Neural cell (in vitro differentiated cells): ENCODE results near the gene B4GALNT4. TPM values are rescaled to one million over a fixed set of nuclear protein-coding genes. Genes with fewer than 3 reads are reported as not detected.
"Not testable (repeated sequence)": the region's sequence is repeated elsewhere in the genome, so short reads cannot be mapped to it uniquely, and the experiment has no call there.

ENCODE experiments used
- H2AFZ ChIP-seq: fragments of 200-600, 300-800 bp; sonication (generic), shearing (Covaris generic); 2 replicates; pipeline ENCODE4 v1.6.0; 2014; ENCODE audit warnings: low read depth, mild to moderate bottlenecking, antibody characterized with exemption, low read length, moderate library complexity
- H3F3A ChIP-seq: fragments of 200-600 bp; shearing (Covaris generic); 2 replicates; pipeline ENCODE4 v1.6.1; 2016; ENCODE audit warnings: mild to moderate bottlenecking, moderate library complexity, mixed read lengths, antibody characterized with exemption, low read length; ENCODE audit not compliant: insufficient read depth, poor library complexity, severe bottlenecking
- H3K27ac ChIP-seq: fragments of 200-600, 300-800 bp; sonication (generic), shearing (Covaris generic); 2 replicates; pipeline ENCODE4 v1.5.1; 2014; ENCODE audit warnings: mild to moderate bottlenecking, low read length, moderate library complexity
- H3K27me3 ChIP-seq: fragments of 300-800, 200-600 bp; sonication (generic), shearing (Covaris generic); 2 replicates; pipeline ENCODE4 v1.6.0; 2014; ENCODE audit warnings: mild to moderate bottlenecking, low read depth, low read length, moderate library complexity; ENCODE audit not compliant: insufficient read depth
- H3K36me3 ChIP-seq: fragments of 300-800, 200-600 bp; sonication (generic), shearing (Covaris generic); 2 replicates; pipeline ENCODE4 v1.5.1; 2014; ENCODE audit warnings: mild to moderate bottlenecking, antibody characterized with exemption, low read length, moderate library complexity; ENCODE audit not compliant: insufficient read depth
- H3K4me2 ChIP-seq: fragments of 300-800, 200-600 bp; sonication (generic), shearing (Covaris generic); 2 replicates; pipeline ENCODE4 v1.6.0; 2014; ENCODE audit warnings: mild to moderate bottlenecking, low read length
- H3K4me3 ChIP-seq: fragments of 300-800, 200-600 bp; sonication (generic), shearing (Covaris generic); 2 replicates; pipeline ENCODE4 v1.5.1; 2014; ENCODE audit warnings: mild to moderate bottlenecking, low read length, moderate library complexity
- H3K79me2 ChIP-seq: fragments of 200-600 bp; shearing (Covaris generic); replicated peaks from 2 replicates; pipeline ENCODE4 v1.6.0; 2014; ENCODE audit warnings: mild to moderate bottlenecking, low read length, moderate library complexity; ENCODE audit not compliant: insufficient read depth
- H3K9ac ChIP-seq: fragments of 300-800, 200-600 bp; sonication (generic), shearing (Covaris generic); 2 replicates; pipeline ENCODE4 v1.6.1; 2016; ENCODE audit warnings: mild to moderate bottlenecking, low read length, mixed read lengths
- H3K9me2 ChIP-seq: fragments of 200-600 bp; shearing (Covaris generic); 2 replicates; pipeline ENCODE4 v1.6.1; 2016; ENCODE audit warnings: mild to moderate bottlenecking, low read length, mixed read lengths; ENCODE audit not compliant: insufficient read depth
- H3K9me3 ChIP-seq: fragments of 200-600, 300-800 bp; sonication (generic), shearing (Covaris generic); 2 replicates; pipeline ENCODE4 v1.6.1; 2016; ENCODE audit warnings: mild to moderate bottlenecking, mixed run types, low read length, moderate library complexity, mixed read lengths
- H4K20me1 ChIP-seq: fragments of 200-600 bp; shearing (Covaris generic); 2 replicates; pipeline ENCODE4 v1.6.1; 2016; ENCODE audit warnings: mild to moderate bottlenecking, mixed run types; ENCODE audit not compliant: insufficient read depth
- CTCF ChIP-seq: fragments of 450-650 bp; IDR thresholded peaks from 2 replicates; pipeline ENCODE4 v1.5.1; 2014; ENCODE audit warnings: antibody characterized with exemption, mild to moderate bottlenecking, moderate library complexity; ENCODE audit not compliant: poor library complexity, severe bottlenecking
- EP300 ChIP-seq: fragments of 450-650 bp; conservative IDR thresholded peaks from 2 replicates; pipeline ENCODE4 v1.6.1; 2014; ENCODE audit warnings: antibody characterized with exemption, mild to moderate bottlenecking, moderate library complexity; ENCODE audit not compliant: poor library complexity, severe bottlenecking
- EZH2 ChIP-seq: fragments of 200-600, 300-800 bp; shearing (Covaris generic), sonication (generic); IDR thresholded peaks from 2 replicates; pipeline ENCODE4 v1.6.1; 2014; ENCODE audit warnings: antibody characterized with exemption, low read length, borderline replicate concordance, mild to moderate bottlenecking; ENCODE audit not compliant: insufficient read depth, poor library complexity, severe bottlenecking
- MXI1 ChIP-seq: fragments of 450-650 bp; conservative IDR thresholded peaks from 2 replicates; pipeline ENCODE4 v1.6.1; 2014; ENCODE audit warnings: antibody characterized with exemption, mild to moderate bottlenecking; ENCODE audit not compliant: poor library complexity, severe bottlenecking
- POLR2AphosphoS5 ChIP-seq: IDR thresholded peaks from 2 replicates; pipeline ENCODE4 v1.6.1; 2012
- RAD21 ChIP-seq: fragments of 450-650 bp; conservative IDR thresholded peaks from 2 replicates; pipeline ENCODE4 v1.6.1; 2014; ENCODE audit warnings: antibody characterized with exemption, mild to moderate bottlenecking, moderate library complexity
- SMC3 ChIP-seq: fragments of 450-650 bp; conservative IDR thresholded peaks from 2 replicates; pipeline ENCODE4 v1.6.1; 2014; ENCODE audit warnings: antibody characterized with exemption, mild to moderate bottlenecking, moderate library complexity; ENCODE audit not compliant: poor library complexity
- TAF1 ChIP-seq: IDR thresholded peaks from 2 replicates; pipeline ENCODE4 v1.6.1; 2012; ENCODE audit warnings: low read depth
- polyA plus RNA-seq: library from polyadenylated mRNA; depleted of rRNA; stranded (reverse); fragments of >200 nt; gene quantifications from 2 replicates; pipeline ENCODE4 v1.2.3, GENCODE V29; 2014
- TF ChIP-seq, protein P1 (sequence below): IDR thresholded peaks from 2 replicates; pipeline ENCODE4 v1.6.1; 2012; ENCODE audit warnings: borderline replicate concordance

B4GALNT4 gene
- polyA plus RNA-seq, 1 donor from 2014 or later, result 440 TPM

DNA sequence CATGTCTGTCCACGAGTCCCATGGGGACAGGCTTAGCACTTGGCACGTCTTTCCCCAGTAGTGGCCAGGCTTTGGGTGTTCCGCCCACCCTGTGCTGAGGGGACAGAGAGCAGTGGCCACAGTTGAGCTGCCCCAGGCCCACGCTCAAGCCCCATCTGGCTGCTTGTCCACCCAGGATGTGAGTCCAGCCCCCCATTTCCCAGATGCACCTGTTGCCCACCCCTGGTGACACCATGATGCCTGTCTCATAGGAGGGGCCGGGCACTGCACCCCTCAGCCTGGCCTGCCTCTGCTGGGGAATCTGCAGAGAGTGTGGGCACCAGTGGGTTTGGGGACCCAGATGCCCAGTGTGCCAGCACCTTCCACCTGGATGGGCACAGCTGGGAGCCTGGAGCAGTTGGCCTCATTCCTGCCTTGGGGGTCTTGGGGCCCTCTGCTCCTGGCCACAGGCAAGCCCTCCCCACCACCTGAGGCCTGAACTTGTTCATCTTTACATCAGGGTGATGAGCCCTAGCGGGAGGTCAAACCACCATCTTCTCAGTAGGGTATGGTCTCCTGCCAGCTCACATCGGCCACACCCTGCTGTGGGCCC, 39.8 kb downstream of the B4GALNT4 start:
- no peak overlapping the region for H2AFZ ChIP-seq
- no peaks in the 10 kb centered on the region for H3F3A ChIP-seq
- H3K9me2 ChIP-seq, result no peaks in the 10 kb centered on the region
- no peaks in the 10 kb centered on the region for H3K27me3 ChIP-seq
- H3K9ac ChIP-seq, result no peak overlapping the region
- TF ChIP-seq EZH2 (no peak), EP300 (no peak), TAF1 (no peak), POLR2AphosphoS5 (no peak), CTCF (no peak), MXI1 (no peak), SMC3 (no peak), RAD21 (no peak)
- TF ChIP-seq, protein P1, sequence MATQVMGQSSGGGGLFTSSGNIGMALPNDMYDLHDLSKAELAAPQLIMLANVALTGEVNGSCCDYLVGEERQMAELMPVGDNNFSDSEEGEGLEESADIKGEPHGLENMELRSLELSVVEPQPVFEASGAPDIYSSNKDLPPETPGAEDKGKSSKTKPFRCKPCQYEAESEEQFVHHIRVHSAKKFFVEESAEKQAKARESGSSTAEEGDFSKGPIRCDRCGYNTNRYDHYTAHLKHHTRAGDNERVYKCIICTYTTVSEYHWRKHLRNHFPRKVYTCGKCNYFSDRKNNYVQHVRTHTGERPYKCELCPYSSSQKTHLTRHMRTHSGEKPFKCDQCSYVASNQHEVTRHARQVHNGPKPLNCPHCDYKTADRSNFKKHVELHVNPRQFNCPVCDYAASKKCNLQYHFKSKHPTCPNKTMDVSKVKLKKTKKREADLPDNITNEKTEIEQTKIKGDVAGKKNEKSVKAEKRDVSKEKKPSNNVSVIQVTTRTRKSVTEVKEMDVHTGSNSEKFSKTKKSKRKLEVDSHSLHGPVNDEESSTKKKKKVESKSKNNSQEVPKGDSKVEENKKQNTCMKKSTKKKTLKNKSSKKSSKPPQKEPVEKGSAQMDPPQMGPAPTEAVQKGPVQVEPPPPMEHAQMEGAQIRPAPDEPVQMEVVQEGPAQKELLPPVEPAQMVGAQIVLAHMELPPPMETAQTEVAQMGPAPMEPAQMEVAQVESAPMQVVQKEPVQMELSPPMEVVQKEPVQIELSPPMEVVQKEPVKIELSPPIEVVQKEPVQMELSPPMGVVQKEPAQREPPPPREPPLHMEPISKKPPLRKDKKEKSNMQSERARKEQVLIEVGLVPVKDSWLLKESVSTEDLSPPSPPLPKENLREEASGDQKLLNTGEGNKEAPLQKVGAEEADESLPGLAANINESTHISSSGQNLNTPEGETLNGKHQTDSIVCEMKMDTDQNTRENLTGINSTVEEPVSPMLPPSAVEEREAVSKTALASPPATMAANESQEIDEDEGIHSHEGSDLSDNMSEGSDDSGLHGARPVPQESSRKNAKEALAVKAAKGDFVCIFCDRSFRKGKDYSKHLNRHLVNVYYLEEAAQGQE, result no peak
- no peaks in the 10 kb centered on the region for H3K79me2 ChIP-seq
- no peaks in the 10 kb centered on the region for H3K36me3 ChIP-seq
- H3K27ac ChIP-seq, result no peak overlapping the region
- no peak overlapping the region for H3K4me3 ChIP-seq
- H4K20me1 ChIP-seq, result no peaks in the 10 kb centered on the region
- H3K9me3 ChIP-seq, result no peaks in the 10 kb centered on the region
- no peak overlapping the region for H3K4me2 ChIP-seq

- Histone ChIP-seq H4K20me1 (no peaks in the 10 kb centered on the region), H3K36me3 (no peaks in the 10 kb centered on the region), H3K27ac (no peak overlapping the region), H3F3A (no peaks in the 10 kb centered on the region), H2AFZ (no peak overlapping the region), H3K27me3 (no peaks in the 10 kb centered on the region), H3K9me3 (no peaks in the 10 kb centered on the region), H3K9ac (no peak overlapping the region), H3K4me3 (no peak overlapping the region), H3K4me2 (no peak overlapping the region), H3K9me2 (no peaks in the 10 kb centered on the region), H3K79me2 (no peaks in the 10 kb centered on the region)
- TF ChIP-seq CTCF, result no peak
These were observed 40.5 kb downstream of the B4GALNT4 start for GRCh38 chr11:409600-410483.

DNA sequence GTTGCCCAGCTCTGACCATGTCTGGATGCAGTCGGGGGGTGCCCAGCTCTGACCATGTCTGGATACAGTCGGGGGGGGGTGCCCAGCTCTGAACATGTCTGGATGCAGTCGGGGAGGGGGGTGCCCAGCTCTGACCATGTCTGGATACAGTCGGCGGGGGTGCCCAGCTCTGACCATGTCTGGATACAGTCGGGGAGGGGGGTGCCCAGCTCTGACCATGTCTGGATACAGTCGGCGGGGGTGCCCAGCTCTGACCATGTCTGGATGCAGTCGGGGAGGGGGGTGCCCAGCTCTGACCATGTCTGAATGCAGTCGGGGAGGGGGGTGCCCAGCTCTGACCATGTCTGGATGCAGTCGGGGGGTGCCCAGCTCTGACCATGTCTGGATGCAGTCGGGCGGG, 41.4 kb downstream of the B4GALNT4 start:
- not testable (repeated sequence) for H3K27me3 ChIP-seq, H3K9me3 ChIP-seq, H3F3A ChIP-seq, H3K9me2 ChIP-seq, H3K4me3 ChIP-seq, H3K4me2 ChIP-seq, H3K36me3 ChIP-seq, H4K20me1 ChIP-seq, H3K27ac ChIP-seq, H2AFZ ChIP-seq, H3K79me2 ChIP-seq, H3K9ac ChIP-seq

GRCh38 chr11:411520-411919, 42.2 kb downstream of the B4GALNT4 start:
- H3K4me3 ChIP-seq, H3K27ac ChIP-seq, H2AFZ ChIP-seq, H3K4me2 ChIP-seq, H3K9ac ChIP-seq, H3K36me3 ChIP-seq, H3K9me3 ChIP-seq, H4K20me1 ChIP-seq, H3F3A ChIP-seq, H3K9me2 ChIP-seq, H3K79me2 ChIP-seq: not testable (repeated sequence)
- peaks cover 15% of the 10 kb centered on the region for H3K27me3 ChIP-seq
